Prostate gland (tissue), 2 donors: ENCODE measurements around the gene MPPED1.

Source experiments
- CTCF ChIP-seq, 4 experiments: fragments of 200-600 bp in 2 of 4; fragments of 450-650 bp in 2 of 4; sonication (generic) in 2 of 4; IDR thresholded peaks; 1 replicate in 3 of 4; 2 replicates in 1 of 4; pipeline ENCODE4 v1.5.1; 2016 to 2019; ENCODE audit warnings: antibody characterized with exemption in 4 of 4, mild to moderate bottlenecking in 2 of 4, moderate library complexity in 2 of 4
- POLR2A ChIP-seq: fragments of 450-650 bp; IDR thresholded peaks from one replicate; pipeline ENCODE4 v1.6.1; 2016; ENCODE audit warnings: antibody characterized with exemption, mild to moderate bottlenecking
- POLR2AphosphoS5 ChIP-seq: sonication (generic); formaldehyde crosslinking; IDR thresholded peaks from one replicate; pipeline ENCODE4 v1.6.1; 2017; ENCODE audit warnings: antibody characterized with exemption

GRCh38 chr22:43521716-43522115 lies 109.9 kb downstream of the MPPED1 start:
- TF ChIP-seq CTCF (IDR thresholded peaks at IDR 0.05) (no peak), POLR2AphosphoS5 (no peak), POLR2A (no peak)
